HG03045 (cell line): ENCODE measurements around the gene DNAJC17.

Experiments used
- ATAC-seq: cut with Tn5 transposase; IDR thresholded peaks from one replicate; pipeline ENCODE4 v1.9.1; 2021; ENCODE audit warnings: mild to moderate bottlenecking, moderate library complexity; ENCODE audit not compliant: unreplicated experiment

The DNAJC17 gene

DNA sequence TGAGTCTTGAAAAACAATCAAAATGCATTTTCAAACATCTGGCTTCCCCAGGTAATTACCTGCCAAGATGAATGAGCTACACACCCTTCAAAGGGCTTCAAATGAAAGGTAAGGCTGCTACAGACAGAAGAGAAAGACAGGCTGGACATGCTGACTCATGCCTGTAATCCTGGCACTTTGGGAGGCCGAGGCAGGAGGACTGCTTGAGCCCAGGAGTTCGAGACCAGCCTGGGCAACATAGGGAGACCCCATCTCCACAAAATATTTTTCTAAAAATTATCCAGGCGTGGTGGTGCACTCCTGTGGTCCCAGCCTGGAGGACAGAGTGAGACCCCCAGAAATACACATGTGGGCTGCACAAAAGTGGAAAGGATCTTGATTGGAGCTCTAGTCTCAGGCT lies 14.9 kb downstream of the DNAJC17 start:
- ATAC-seq: no peak

DNA sequence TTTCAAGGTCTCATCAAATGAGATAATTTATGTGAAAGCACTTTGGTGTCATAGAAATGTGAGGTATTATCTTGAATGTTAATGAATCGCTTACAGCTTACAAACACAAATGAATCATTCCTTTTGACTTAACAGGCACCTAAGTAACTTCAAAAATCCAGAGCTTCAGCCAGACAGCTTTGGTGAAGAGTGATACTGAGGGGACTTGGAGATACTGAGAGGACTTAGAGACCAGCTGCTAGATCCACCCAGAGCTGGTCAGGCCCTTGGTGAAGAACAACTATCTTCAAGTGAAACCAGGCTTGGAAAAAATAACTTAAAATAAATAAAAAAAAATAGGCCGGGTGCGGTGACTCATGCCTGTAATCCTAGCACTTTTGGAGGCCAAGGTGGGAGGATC lies 16.6 kb downstream of the DNAJC17 start:
- no peak for ATAC-seq

DNA sequence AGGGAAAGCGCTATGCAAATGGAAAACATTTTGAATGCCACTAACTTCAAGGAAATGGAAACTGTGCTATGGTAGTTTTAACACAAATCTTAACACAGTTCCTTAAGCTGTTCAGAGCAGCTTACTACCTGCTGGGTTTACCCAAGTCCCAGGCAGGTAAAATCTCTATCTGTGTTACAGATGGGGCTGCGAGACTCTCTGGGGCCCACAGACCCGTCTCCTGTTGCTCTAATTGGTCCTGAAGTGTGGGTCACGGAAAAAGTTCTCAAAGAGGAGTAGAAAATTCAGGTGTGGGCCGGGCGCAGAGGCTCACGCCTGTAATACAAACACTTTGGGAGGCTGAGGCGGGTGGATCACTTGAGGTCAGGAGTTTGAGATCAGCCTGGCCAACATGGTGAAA lies 17.3 kb downstream of the DNAJC17 start:
- ATAC-seq: no peak

DNA sequence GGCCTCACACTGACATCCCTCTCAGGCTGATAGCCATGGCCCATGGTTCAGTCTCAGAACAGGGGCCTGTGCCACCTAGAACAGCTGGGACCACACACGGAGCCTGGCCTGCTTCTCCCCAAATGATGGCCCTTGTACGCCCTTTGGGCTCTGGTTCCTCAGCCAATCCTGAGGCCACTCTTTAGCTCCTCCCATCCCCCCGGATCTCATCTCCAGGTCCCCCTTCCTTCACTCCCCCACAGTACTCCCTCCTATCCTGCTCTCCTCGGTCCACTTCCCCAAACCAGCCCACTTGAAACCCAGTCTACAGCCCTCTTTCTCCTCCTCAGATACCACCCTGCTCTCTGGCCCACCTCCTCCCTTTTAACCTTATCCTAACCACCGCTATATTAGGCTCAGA lies 18.2 kb downstream of the DNAJC17 start:
- ATAC-seq: no peak

DNA sequence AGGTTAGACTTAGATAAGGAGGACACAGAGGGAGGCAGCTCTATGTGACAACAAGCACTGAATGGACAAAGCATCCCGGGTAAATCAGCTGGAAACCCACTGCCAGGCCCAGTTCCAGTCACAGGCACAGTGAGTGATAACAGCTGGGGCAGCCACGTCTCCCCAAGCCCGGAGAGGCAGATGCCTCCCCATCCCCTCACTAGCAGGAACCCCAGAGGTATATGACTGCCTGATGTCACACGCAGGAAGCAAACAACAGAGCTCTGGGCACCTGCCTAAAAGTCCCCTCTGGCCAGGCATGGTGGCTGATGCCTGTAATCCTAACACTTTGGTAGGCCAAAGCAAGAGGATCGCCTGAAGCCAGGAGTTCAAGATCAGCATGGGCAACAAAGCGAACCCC lies 19.3 kb downstream of the DNAJC17 start:
- no peak for ATAC-seq

DNA sequence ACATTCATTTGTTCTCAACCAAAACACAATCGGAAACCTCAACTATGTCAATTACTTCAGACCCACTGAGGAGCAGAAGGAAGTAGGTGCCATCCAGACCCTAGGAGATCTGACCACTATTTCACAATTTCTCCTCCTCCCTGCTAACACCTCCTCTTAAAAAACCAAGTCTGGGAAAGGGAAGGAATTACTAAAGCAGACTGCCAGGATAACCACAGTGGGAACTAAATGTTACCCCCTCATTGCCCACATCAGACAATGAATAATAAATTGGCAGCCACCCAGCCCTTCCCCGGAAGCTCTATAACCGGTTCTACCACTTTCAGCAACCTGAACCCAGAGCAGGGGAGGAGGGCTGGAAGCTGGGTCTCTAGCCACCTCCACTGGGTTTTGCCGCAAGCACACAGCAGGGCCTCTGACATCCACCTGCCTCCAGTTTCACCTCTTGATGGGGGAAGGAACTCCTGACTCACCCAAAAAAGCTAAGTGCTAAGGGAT lies 19.9 kb downstream of the DNAJC17 start:
- no peak for ATAC-seq

DNA sequence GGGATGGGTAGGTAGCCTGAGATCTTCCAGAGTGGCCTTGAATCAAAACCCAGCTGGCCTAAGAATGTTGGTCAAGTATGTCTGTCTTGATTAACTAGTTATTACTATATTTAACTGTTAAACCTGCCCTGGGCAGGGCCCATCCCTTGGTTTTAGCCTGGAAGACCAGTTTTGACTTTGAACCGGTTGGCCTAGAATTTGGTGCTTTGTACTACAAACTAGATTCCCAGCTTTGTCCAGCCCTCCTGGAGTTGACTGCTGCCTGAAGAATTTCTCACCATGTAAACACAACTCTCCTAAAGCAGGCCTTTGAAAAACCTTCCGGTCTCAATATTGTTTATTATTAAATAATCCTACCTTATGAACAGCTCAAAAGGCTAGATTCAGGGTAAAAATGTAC lies 21.5 kb downstream of the DNAJC17 start:
- ATAC-seq: no peak

DNA sequence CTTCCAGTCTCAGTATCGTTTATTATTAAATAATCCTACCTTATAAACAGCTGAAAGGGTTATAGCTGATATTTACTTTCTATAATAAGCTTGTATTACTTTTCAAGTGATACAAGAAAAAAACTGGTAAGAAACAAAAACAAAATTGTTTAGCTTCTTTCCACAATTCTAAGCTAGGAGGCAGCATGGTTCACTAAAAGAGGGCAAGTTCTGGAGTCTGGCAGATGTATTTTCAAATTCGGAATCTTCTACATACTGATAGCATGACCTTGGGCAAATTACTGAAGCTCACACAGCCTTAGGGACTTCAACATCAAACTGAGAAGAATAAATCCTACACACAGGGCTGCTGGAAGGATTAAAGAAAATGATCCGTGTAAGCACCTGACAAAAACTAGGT lies 22.1 kb downstream of the DNAJC17 start:
- no peak for ATAC-seq

DNA sequence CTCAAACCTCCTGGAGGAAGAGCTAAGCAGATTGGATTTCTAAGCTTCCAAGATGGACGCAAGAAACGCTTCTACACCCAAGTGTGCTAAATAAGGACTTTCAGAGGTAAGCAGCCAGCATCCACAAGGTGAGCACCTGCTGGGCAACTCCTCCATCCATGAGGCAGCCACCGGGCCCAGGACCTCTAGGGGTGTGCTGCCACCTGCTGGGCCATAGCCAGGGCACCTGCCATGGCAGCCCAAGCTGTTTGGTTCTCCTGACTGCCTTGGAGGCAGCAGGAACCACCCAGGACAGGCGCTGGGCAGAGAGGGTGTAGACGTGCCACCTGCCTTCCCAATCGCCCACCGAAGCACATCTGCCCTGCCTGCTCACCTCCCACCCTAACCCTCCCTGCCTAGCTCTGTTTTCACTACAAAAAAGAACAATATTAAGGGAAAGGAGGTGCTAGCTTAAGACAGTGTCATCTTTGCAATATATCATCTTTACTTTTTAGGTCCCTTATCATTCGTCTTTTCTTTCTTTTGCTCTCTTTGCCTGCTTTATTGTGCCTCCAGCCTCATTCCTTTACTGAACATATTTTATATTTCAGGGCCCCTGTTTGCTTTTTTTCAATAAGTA lies 24.6 kb downstream of the DNAJC17 start:
- peak; percentile 53 for ATAC-seq

DNA sequence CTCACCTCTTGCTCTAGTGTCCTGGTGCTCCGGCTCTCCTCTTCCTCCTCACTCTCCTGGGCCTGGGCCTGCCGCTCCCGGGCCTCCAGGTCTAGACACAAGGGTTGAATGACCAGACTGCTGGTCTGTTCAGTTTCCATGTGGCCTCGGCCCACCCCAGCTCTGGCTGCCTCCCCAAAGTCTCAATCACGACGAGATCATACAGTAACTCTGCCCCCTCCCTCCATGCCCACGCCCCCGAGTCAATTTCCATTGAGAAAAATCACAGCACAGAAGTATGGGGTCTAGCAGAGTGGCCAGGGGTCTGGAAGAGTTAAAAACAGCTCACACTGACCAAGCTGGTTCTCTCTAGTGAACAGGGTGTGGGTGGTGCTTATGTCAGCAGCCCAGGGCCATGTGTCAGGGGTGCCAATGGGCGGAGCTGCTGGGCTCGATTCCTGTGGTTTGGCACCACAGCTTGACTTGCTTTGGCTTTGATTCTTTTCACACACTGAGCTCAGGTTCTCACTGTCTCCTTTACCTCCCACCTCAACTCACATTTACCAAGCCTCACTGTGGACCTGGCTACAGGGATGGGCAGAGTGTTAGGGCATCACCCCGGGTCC lies 30.6 kb downstream of the DNAJC17 start:
- ATAC-seq: no peak

DNA sequence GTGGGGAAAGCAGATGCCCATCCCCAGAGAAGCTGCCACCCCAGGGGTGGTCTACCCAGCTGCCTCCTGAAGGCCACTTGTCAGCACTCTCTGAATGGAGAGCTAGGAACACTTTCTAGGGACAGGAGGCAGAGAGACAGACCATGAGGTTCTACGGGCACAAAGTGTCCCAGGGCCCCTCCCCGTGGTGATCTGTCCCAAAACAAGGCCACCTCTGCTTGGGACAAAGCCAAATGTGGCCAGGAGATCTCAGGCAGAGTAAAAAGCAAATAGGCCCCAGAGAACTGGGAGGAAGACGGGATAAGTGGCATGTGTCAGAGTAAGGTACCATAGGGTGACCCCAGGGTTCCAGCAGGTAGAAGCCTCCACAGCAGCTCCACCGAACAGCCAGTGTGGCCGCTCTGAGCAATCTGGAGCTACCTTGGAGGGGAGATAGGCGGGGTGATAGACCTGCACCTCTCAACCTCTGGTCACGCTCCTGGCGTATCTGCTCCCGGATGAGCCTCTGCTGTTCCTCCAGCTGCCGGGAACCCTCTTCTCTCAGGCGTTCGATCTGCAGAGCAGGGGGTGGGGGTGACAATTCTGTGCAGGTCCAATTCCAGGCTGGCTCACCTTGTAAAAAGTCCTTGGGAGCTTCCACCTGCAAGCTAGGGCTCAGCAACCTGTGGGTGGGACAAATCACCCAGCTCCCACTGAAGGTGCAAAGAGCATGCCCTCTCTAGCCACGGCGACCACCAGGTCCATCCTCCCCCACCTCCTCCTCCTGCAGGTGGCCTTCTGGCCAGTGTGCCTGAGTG lies 31.3 kb downstream of the DNAJC17 start:
- no peak for ATAC-seq

DNA sequence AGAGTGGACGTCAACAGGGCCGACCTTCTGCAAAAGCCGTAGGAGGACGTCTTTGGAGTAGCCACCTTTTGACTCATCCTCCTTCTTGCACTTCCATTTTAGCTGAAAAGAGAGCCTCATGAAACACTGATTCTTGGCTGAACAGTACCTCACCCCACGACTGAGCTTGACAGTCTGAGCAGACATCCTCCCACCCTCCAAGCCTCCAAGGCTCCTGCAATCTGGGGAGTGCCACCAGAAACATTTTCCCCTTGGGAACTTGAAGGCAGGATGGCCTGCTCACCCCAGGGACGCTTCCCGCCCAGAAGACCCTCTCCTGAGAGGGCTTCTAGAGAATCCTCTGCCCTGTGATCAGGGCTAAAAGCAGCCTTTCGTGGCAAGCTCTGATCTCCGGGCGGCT lies 32.3 kb downstream of the DNAJC17 start:
- ATAC-seq: no peak

DNA sequence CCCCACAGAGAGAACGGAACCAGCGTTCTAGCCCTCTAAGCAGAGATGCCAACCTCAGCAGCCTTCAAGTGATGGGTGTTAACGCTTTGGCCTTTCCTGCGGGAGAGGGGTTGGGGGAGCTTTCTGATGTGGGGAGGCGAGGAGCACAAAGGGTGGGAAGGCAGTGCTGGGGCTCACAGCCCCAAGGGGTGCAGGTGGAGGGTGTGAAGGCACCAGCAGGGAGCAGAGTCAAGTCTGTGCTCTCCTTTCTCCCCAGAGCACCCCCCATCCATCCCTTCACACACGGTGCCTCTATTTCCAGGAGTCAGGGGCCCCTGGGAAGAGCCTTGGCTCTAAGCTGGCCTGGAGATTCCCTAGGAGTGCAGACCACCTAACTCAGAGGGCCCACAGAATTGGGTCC lies 33.4 kb downstream of the DNAJC17 start:
- no peak for ATAC-seq

DNA sequence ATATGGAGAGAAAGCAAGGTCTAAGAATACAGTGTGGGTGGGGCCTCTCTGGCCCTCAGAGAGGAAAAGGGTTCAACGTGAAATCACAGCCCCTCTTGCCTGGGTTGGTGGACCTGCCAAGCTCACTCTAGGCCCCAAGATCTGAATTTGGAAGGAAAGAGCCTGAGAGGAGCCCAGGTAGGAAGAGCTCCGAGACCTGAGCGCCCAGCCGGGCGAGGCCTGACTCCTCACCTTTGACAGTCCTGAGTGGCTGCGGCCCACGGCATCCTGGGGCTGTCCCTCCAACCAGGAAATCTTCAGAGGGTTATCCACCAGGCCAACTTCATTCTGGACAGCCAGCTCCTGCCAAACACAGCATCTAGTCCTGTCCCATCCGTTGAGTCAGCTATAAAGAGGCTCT lies 33.8 kb downstream of the DNAJC17 start:
- ATAC-seq: no peak

DNA sequence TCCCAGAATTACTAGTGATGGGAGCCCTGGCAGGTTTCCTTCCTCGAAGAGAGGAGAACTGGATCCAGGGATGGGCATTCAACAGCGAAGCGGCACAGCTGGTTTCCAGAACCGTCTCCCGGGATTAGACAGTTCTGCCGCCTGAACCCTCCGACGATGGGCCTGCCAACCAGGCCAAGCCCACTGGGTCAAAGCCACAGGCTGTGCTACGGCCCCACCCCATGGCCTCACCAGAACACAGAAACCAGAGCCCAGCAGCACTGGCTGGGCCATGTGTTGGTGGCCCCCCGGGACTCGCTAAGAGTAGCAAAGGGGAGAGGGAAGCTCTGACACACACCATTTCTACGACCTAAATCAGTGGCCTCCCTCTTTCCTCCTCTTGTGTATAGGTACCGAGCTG lies 35.3 kb downstream of the DNAJC17 start:
- ATAC-seq: no peak

DNA sequence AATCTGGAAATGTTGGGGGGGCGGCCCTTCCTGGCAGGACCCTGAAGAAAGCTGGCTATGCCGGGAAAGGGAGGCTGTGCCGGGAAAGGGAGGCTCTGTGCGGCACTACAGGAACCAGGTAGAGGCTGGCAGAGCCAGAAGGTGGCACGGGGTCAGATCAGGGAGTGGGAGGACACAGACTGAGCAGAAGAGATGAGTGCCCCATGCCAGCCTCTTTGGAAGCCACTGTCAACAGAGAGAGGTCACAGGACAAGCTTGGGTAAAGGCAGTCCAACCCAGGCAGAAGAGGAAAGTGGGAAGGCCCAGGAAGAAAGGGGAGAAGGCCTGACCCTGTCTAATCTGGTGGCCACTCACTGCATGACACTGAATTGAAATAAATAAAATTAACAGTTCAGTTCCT lies 36.0 kb downstream of the DNAJC17 start:
- ATAC-seq: no peak

DNA sequence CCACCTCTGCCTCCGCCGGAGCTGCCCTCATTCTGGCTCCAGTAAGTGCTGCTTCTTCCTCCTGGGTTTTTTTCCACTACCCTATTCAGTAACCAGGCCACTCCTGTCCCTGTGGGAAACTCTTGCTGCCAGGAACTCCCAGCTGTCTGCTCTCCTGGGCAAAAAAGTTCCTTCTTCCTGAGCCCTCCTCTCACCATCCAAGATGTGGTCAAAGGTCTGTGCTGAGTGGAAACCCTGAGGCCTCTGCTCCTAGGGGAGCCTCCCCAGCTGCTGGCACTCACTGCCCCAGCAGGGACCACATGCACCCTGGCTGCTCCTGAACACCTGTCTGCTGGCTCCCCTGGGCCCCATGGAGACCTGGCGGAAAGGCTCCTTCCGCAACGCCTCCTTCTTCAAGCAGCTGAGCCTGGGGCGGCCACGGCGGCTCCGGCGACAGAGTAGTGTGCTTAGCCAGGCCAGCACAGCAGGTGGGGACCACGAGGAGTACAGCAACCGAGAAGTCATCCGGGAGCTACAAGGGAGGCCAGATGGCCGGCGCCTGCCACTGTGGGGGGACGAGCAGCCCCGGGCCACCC lies 37.0 kb downstream of the DNAJC17 start:
- no peak for ATAC-seq

DNA sequence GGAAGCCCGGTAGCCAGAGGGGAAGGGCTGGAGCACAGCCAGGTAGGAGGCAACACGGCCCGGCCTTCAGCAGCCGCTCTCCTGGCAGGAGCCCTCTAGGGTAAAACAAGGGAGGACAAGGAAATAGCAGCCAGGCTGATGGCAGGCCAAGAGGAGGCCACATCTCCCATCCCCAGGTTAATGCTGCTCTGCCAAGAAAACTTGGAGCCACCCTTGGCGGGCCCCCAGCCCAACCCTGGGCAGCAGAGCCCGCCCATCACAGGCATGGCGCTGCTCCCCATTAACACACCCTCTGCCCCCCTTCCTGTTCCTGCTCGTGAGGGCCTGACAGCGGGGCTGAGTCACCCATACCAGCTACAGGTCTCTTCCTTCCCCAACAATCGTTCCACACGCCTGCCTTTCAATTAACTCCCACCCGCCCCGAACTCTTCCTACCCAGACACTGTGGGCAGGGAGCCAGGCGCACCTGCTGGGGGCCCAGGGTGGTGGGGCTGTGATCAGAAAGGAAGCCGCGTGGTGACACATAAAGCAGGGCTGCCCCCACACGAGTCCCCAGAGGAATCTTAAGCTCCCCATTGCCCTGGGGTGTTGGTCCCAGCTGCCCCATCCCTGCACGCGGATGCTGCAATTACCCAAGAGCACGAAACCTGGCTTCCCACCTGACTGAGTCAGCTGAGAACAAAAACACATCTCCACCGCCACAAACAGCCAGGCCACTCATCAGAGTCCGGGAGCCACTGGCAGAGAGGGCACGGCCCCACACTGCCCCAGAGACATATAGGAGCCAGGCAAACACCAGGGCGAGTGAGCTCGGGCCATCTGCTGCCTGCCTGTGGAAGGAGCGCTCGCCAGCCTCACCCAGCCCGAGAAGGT lies 37.8 kb downstream of the DNAJC17 start, which contains the start of gene C15orf62:
Gene C15orf62, plus strand, starts transcription at position 707 of the 873 bp plus-strand sequence. CDS start 516 bp downstream, outside the sequence.
- peak; percentile 26 for ATAC-seq

DNA sequence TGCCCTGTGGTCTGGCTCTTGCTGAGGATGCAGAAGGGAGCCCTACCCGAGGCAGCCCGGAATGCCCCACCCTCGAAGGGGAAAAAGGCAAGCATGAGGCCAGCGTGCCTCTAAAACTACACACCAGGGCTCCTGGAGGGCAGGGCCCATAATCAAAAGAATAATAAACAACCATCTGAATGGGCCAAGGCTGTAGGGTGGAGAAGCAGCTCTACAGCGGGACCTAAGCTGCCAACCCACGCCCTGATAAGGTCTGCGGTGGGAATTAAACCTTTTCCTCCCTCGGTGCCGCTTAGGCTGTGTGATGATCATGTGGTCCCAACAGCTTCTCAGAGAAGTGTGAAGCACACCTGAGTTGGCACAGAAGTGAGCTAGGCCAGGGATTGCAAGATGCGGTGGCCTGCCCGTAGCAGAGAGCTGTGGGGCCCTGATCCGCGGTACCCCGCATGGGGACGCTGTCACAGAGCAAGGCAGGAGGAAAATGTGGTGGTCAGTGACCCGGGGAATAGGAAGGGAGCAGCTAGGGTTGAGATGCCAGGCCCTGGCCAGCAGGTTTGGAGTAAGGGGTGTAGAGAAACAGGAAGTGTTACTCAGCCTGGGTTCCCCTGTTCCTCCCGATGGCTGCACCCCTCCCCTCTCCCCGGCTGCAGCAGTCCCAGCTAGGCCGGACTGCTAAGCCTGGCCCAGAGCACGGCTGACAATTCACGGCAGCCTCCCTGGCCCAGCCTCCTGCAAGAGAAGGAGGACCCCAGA lies 38.6 kb downstream of the DNAJC17 start:
- no peak for ATAC-seq
